ENCODE measurements around the gene ANXA8.

ANXA8 gene

DNA sequence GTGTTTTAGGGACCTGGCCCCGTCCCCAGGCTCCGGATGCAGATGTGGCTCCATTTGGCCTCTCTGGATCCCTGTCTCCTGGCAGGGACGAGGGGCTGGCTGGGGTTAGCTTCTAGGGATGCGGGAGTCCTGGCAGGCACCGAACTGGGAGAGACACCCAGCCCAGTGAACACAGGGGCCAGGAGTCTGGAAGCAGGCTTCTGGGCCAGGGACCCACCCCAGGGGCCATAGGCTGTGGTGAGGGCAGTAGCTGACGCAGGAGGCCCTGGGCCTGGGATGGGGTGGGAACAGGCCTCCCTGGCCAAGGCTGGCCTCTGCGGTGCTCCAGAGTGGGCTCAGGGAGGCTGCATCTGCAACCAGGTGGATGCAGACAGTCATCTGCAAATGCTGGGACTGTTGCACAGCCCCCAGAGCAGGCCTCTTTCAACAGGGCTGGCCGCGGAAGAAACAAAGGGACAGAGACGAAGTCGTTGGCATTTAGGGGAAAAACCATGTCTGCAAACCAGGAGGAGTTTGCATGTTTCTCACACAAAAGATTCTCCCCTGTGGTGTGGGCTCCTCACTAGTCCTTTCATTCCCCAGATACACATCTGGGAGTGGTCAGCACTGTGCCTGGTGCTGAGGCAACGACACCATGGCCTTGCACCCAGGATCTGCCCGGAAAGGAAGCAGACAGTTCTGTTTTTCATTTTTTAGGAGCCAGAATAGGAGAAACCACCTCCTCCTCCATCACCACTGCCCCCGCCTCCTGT is 63.4 kb downstream of the ANXA8 start:
- TF ChIP-seq, protein P1, sequence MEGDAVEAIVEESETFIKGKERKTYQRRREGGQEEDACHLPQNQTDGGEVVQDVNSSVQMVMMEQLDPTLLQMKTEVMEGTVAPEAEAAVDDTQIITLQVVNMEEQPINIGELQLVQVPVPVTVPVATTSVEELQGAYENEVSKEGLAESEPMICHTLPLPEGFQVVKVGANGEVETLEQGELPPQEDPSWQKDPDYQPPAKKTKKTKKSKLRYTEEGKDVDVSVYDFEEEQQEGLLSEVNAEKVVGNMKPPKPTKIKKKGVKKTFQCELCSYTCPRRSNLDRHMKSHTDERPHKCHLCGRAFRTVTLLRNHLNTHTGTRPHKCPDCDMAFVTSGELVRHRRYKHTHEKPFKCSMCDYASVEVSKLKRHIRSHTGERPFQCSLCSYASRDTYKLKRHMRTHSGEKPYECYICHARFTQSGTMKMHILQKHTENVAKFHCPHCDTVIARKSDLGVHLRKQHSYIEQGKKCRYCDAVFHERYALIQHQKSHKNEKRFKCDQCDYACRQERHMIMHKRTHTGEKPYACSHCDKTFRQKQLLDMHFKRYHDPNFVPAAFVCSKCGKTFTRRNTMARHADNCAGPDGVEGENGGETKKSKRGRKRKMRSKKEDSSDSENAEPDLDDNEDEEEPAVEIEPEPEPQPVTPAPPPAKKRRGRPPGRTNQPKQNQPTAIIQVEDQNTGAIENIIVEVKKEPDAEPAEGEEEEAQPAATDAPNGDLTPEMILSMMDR (IDR thresholded peaks at IDR 0.05; ENCODE audit: insufficient read depth, low read depth, low read length, missing control alignments), result no peak
- DNase-seq (ENCODE audit: low read depth), result no peak

DNA sequence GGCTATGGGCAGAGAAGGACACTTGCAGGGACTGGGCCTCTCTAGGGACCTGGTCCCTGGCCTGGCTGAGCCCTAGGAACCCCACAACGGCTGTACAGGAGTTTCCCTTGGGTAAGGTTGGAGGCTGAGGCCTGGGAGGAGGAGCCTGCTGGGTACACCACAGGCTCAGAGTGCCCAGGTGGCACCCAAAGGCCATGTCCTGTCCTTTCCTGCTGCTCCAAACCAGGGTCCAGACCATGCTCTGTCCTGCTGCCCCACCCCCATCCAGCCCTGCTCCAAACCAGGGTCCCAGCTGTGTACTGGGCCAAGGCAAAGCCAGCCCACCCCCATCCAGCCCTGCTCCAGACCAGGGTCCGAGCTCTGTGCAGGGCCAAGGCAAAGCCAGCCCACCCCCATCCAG is 64.5 kb downstream of the ANXA8 start:
- TF ChIP-seq, protein P1 (IDR thresholded peaks at IDR 0.05; ENCODE audit: insufficient read depth, low read depth, low read length, missing control alignments), result no peak
- DNase-seq (ENCODE audit: low read depth), result no peak
- no peak overlapping the region for H3K4me3 ChIP-seq (ENCODE audit: low read depth, low read length)

More for the DNA sequence above, 63.4 kb downstream of the ANXA8 start:
- H3K4me3 ChIP-seq (ENCODE audit: low read depth, low read length), result no peak overlapping the region

DNA sequence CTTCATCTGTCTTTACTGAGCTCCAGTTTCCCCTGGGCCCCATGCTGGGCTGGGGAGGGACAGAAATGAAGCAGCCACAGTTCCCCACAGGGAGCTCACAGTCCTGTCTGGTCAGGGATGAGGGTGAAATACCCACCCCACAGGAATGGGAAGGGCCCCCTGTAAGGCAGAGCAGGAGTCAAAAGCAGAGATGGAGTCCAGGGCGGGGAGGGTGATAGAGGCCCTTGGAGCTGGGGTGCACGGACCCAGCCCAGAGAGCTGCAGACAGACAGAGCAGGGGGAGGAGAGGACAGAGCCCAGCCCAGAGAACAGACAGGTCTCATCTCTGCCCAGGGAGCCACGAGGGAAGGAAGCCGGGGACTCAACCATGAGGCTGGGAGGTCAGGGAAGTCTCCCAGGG is 64.9 kb downstream of the ANXA8 start:
- DNase-seq (ENCODE audit: low read depth), result no peak
- H3K4me3 ChIP-seq (ENCODE audit: low read depth, low read length), result no peak overlapping the region
- TF ChIP-seq, protein P1 (IDR thresholded peaks at IDR 0.05; ENCODE audit: insufficient read depth, low read depth, low read length, missing control alignments), result no peak

DNA sequence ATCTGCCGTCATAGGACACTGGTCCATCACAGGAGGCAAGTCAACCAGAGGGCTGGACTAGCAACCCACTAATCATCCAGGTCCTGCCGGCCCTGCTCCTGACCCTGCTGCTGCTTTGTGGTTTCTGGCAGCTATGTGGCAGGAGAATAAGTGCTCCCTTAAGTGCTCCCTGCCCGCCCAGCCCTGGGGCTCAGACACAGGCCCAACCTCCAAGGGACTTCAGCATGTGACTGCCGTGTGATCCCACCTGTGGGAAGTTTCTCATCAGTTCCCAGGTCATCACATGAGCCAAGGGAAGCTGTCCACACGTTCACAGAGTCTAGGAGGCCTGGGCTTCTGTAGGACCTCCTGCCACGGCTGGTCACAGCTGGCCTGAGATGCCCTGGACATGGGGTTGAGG is 65.6 kb downstream of the ANXA8 start:
- H3K4me3 ChIP-seq (ENCODE audit: low read depth, low read length), result no peak overlapping the region
- DNase-seq (ENCODE audit: low read depth), result no peak
- TF ChIP-seq, protein P1 (IDR thresholded peaks at IDR 0.05; ENCODE audit: insufficient read depth, low read depth, low read length, missing control alignments), result no peak
